Transverse colon (tissue), 4 donors: Measurements from ENCODE around the gene DNAH5. TPM values are rescaled to one million over a fixed set of nuclear protein-coding genes. Genes with fewer than 3 reads are reported as not detected.

Experiments
- DNase-seq: peaks from one replicate; pipeline ENCODE4 v3.0.0-alpha.2; 2019
- H3K27ac ChIP-seq, 4 donors: fragments of 200-600 bp; sonication (generic); 2 replicates each; pipeline ENCODE4 v1.5.1; 2016 to 2018; ENCODE audit warnings: inconsistent platforms in 4 of 4
- H3K27me3 ChIP-seq: fragments of 200-600 bp; sonication (generic); 2 replicates; pipeline ENCODE4 v1.5.1; 2017; ENCODE audit warnings: inconsistent platforms
- H3K36me3 ChIP-seq, 4 donors: fragments of 200-600 bp; sonication (generic); 2 replicates each; pipeline ENCODE4 v1.5.1; 2017 to 2019; ENCODE audit warnings: inconsistent platforms in 4 of 4
- H3K4me1 ChIP-seq, 4 donors: fragments of 200-600 bp; sonication (generic); 2 replicates each; pipeline ENCODE4 v1.5.1; 2017 to 2020; ENCODE audit warnings: inconsistent platforms in 4 of 4
- H3K4me3 ChIP-seq, 4 donors: fragments of 200-600 bp; sonication (generic); 1 replicate in 1 of 4; 2 replicates in 3 of 4; pipeline versions ENCODE4 v1.5.1 to v1.6.1; 2017 to 2019; ENCODE audit warnings: inconsistent platforms in 4 of 4
- H3K9me3 ChIP-seq, 2 donors: fragments of 200-600 bp; sonication (generic); 2 replicates each; pipeline ENCODE4 v1.5.1; 2017 to 2019; ENCODE audit warnings: inconsistent platforms in 2 of 2
- CTCF ChIP-seq, 5 experiments: fragments of 200-600 bp in 3 of 5; fragments of 450-650 bp in 2 of 5; sonication (generic) in 3 of 5; IDR thresholded peaks; 1 replicate in 2 of 5; 2 replicates in 3 of 5; pipeline ENCODE4 v1.5.1; 2016 to 2017; ENCODE audit warnings: antibody characterized with exemption in 5 of 5, inconsistent platforms in 3 of 5, mild to moderate bottlenecking in 2 of 5, moderate library complexity in 1 of 5
- EP300 ChIP-seq: sonication (generic); formaldehyde crosslinking; IDR thresholded peaks from one replicate; pipeline ENCODE4 v1.6.1; 2017; ENCODE audit warnings: antibody characterized with exemption, low read depth
- POLR2A ChIP-seq: fragments of 450-650 bp; IDR thresholded peaks from one replicate; pipeline ENCODE4 v1.6.1; 2016; ENCODE audit warnings: antibody characterized with exemption, mild to moderate bottlenecking, moderate library complexity
- POLR2AphosphoS5 ChIP-seq, 3 donors: sonication (generic); formaldehyde crosslinking; IDR thresholded peaks; one replicate each; pipeline ENCODE4 v1.6.1; 2016; ENCODE audit warnings: antibody characterized with exemption in 3 of 3
- WGBS, 2 donors: methylation state at CpG; one replicate each; pipeline ENCODE4 v1.1.5; 2018; ENCODE audit warnings: low coverage in 1 of 2; 5-methylcytosine and 5-hydroxymethylcytosine counted together
- in situ Hi-C, 4 donors: fragments of 200-750 bp; cut with MboI; loops; one replicate each; pipeline versions ENCODE4 v1.15.0 to v1.15.1; 2017; ENCODE audit warnings: low sequenced_read_pairs in 3 of 4, low pct_ligation_motif_present in 1 of 4, low pct_unique_long_range_greater_than_20kb in 1 of 4
- intact Hi-C: fragments of 100-400 bp; cut with DNase I; formaldehyde crosslinking; loops from one replicate; pipeline ENCODE4 v1.15.1; 2023; ENCODE audit warnings: low total_unique reads
- total RNA-seq, 4 donors: library from RNA; depleted of rRNA; stranded (reverse); fragments of >200 nt; gene quantifications; one replicate each; pipeline ENCODE4 v1.1.0, GENCODE V29; 2016

Gene DNAH5
- total RNA-seq, 4 donors from 2014 or later = 0.20 to 1.5 (median 0.53) TPM

- intact Hi-C loops (no loop called here), in situ Hi-C loops (no loop called here)
- TF ChIP-seq EP300 (no peak), CTCF (IDR thresholded peaks at IDR 0.05) (no peak), POLR2A (no peak), POLR2AphosphoS5 (IDR thresholded peaks at IDR 0.05) (no peak)
- H3K27me3 ChIP-seq = no peaks in the 10 kb centered on the region
- no peaks in the 10 kb centered on the region for H3K36me3 ChIP-seq
- no peaks in the 10 kb centered on the region for H3K9me3 ChIP-seq
- no peaks in the 10 kb centered on the region for H3K4me1 ChIP-seq
- no peak overlapping the region for H3K27ac ChIP-seq
- no peak overlapping the region for H3K4me3 ChIP-seq
- WGBS, 2 donors = 56 to 91% methylated on average over 1 to 3 of the region's 3 CpGs
- DNase-seq = no peak
Measured at GRCh38 chr5:13941468-13941867, 3.0 kb downstream of the DNAH5 start.

DNA sequence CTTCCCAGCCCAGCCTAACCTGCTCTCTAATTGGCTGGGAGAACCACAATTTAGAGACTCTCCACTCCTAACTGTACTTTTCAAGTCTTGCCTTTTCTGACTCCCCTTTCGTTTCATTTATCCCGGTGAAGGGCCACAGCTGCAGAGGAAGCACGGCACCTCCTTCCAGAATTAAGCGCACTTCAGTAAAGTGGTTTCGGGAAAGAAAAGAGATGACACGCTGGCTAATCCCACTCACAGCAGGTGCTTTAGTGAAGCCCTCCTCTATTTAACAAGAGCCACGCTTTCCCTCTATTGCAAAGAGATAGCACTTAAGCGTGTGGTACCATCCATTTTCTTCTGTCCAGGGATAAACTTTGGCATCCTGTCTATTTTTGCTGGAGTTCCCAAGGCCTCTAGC lies 4.8 kb downstream of the DNAH5 start:
- intact Hi-C loops = no loop called here
- no peak overlapping the region for H3K27ac ChIP-seq
- H3K4me3 ChIP-seq = no peak overlapping the region
- TF ChIP-seq POLR2A (no peak), EP300 (no peak)
- 62 to 67% methylated on average over 8 of the region's 8 CpGs for WGBS, 2 donors
- no peaks in the 10 kb centered on the region for H3K27me3 ChIP-seq
- no peak for DNase-seq
- in situ Hi-C loops = no loop called here
- no peaks in the 10 kb centered on the region for H3K36me3 ChIP-seq
- no peaks in the 10 kb centered on the region for H3K4me1 ChIP-seq
- no peaks in the 10 kb centered on the region for H3K9me3 ChIP-seq

GRCh38 chr5:13934921-13935320 lies 9.6 kb downstream of the DNAH5 start:
- no peak overlapping the region for H3K27ac ChIP-seq
- H3K4me3 ChIP-seq = no peak overlapping the region
- no peak for DNase-seq
- TF ChIP-seq POLR2A = no peak
- in situ Hi-C loops (no loop called here), intact Hi-C loops (no loop called here)
- H3K4me1 ChIP-seq = no peaks in the 10 kb centered on the region
- H3K9me3 ChIP-seq = peaks cover 0 to 5% of the 10 kb centered on the region in 2 donors
- H3K36me3 ChIP-seq = no peaks in the 10 kb centered on the region
- H3K27me3 ChIP-seq = no peaks in the 10 kb centered on the region
- WGBS, 2 donors = 67 to 85% methylated on average over 1 of the region's 1 CpG

DNA sequence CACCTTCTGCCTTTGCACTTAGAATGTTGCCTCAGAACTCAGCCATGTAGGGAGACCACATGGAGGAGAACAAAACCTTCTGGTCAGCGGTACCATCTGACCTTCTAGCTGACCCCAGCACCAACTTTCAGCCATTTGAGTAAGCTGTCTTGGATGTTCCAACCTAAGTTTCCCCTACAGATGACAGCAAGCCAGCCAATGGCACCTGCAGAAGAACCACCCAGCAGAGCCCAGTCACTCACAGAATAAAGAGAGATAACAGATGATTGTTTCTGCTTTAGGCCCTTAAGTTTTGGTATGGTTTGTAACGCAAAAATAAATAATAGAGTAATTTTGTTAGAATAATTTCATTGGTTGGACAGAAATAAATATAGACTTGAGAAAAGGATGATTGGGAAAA lies 10.4 kb downstream of the DNAH5 start:
- WGBS, 2 donors = 60 to 88% methylated on average over 2 of the region's 2 CpGs
- no peak overlapping the region for H3K4me3 ChIP-seq
- intact Hi-C loops (no loop called here), in situ Hi-C loops (no loop called here)
- no peak overlapping the region for H3K27ac ChIP-seq
- DNase-seq = no peak
- TF ChIP-seq POLR2AphosphoS5 (IDR thresholded peaks at IDR 0.05) (no peak), CTCF (IDR thresholded peaks at IDR 0.05) (no peak), POLR2A (no peak), EP300 (no peak)
- H3K36me3 ChIP-seq = no peaks in the 10 kb centered on the region
- H3K4me1 ChIP-seq = no peaks in the 10 kb centered on the region
- no peaks in the 10 kb centered on the region for H3K27me3 ChIP-seq
- H3K9me3 ChIP-seq = peaks cover 0 to 5% of the 10 kb centered on the region in 2 donors

- Histone ChIP-seq H3K27ac (no peak overlapping the region), H3K4me3 (no peak overlapping the region), H3K9me3 (peaks cover 0 to 5% of the 10 kb centered on the region in 2 donors), H3K4me1 (no peaks in the 10 kb centered on the region), H3K36me3 (no peaks in the 10 kb centered on the region), H3K27me3 (no peaks in the 10 kb centered on the region)
- TF ChIP-seq CTCF (IDR thresholded peaks at IDR 0.05) (no peak), EP300 (no peak), POLR2AphosphoS5 (IDR thresholded peaks at IDR 0.05) (no peak), POLR2A (no peak)
- in situ Hi-C loops (no loop called here), intact Hi-C loops (no loop called here)
- DNase-seq = no peak
- 75 to 83% methylated on average over 1 to 3 of the region's 3 CpGs for WGBS, 2 donors
Measured at GRCh38 chr5:13932561-13932960, 11.9 kb downstream of the DNAH5 start.
